Measurements from ENCODE around the gene MEIOSIN. TPM values are rescaled to one million over a fixed set of nuclear protein-coding genes. Genes with fewer than 3 reads are reported as not detected.

The MEIOSIN gene
- total and polyA plus RNA-seq, 4 donors: not detected

DNA sequence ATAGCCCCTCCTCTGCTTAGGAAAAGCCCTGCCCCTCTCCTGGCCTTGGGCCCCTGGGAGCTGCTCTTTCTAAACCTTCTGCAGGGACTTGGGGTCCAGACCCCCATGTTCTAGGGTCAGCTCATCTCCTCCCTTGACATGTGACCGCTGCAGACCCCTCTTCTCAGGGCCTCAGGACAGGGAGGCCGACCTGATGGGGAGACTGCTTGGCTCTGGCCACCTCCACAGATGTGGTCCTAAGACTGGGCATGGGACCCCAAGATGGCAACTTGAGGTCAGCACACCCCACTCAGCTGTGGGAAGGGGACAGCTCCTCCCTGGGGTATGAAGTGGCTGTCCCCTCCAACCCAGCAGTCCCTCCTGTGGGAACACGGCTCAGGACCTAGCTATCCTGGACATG, 39.7 kb downstream of the MEIOSIN start:
- Histone ChIP-seq H3K27ac (ENCODE audit: low read depth in 1 of 2, low read length in 2 of 2) (no peak overlapping the region), H3K4me1 (ENCODE audit: control insufficient read depth in 4 of 4, insufficient read depth in 4 of 4, low read length in 3 of 4) (peaks cover 6 to 44% (median 23%) of the 10 kb centered on the region in 4 donors), H3K36me3 (ENCODE audit: control insufficient read depth in 4 of 4, insufficient read depth in 3 of 4, low read depth in 1 of 4, low read length in 3 of 4) (no peaks in the 10 kb centered on the region), H3K9ac (ENCODE audit: low read depth in 1 of 2, low read length in 2 of 2) (no peak overlapping the region), H3K27me3 (ENCODE audit: control insufficient read depth in 4 of 4, insufficient read depth in 4 of 4, low read length in 3 of 4) (no peaks in the 10 kb centered on the region), H3K9me3 (ENCODE audit: control insufficient read depth in 4 of 4, low read length in 3 of 4) (no peaks in the 10 kb centered on the region), H3K4me3 (ENCODE audit: low read depth in 1 of 3, low read length in 3 of 3) (no peak overlapping the region)
- 89% methylated on average over 3 of the region's 3 CpGs for WGBS
- no peak for TF ChIP-seq YY1 (IDR thresholded peaks at IDR 0.05)
- no peak for TF ChIP-seq NR2F2 (IDR thresholded peaks at IDR 0.05)
- no peak for TF ChIP-seq JUND (IDR thresholded peaks at IDR 0.05)
- TF ChIP-seq RXRA (IDR thresholded peaks at IDR 0.05): no peak
- no peak for TF ChIP-seq EGR1 (IDR thresholded peaks at IDR 0.05; ENCODE audit: low read depth in 2 of 2)
- TF ChIP-seq, protein P1, sequence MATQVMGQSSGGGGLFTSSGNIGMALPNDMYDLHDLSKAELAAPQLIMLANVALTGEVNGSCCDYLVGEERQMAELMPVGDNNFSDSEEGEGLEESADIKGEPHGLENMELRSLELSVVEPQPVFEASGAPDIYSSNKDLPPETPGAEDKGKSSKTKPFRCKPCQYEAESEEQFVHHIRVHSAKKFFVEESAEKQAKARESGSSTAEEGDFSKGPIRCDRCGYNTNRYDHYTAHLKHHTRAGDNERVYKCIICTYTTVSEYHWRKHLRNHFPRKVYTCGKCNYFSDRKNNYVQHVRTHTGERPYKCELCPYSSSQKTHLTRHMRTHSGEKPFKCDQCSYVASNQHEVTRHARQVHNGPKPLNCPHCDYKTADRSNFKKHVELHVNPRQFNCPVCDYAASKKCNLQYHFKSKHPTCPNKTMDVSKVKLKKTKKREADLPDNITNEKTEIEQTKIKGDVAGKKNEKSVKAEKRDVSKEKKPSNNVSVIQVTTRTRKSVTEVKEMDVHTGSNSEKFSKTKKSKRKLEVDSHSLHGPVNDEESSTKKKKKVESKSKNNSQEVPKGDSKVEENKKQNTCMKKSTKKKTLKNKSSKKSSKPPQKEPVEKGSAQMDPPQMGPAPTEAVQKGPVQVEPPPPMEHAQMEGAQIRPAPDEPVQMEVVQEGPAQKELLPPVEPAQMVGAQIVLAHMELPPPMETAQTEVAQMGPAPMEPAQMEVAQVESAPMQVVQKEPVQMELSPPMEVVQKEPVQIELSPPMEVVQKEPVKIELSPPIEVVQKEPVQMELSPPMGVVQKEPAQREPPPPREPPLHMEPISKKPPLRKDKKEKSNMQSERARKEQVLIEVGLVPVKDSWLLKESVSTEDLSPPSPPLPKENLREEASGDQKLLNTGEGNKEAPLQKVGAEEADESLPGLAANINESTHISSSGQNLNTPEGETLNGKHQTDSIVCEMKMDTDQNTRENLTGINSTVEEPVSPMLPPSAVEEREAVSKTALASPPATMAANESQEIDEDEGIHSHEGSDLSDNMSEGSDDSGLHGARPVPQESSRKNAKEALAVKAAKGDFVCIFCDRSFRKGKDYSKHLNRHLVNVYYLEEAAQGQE (IDR thresholded peaks at IDR 0.05): no peak
- no peak for TF ChIP-seq SP1 (IDR thresholded peaks at IDR 0.05)
- no peak for TF ChIP-seq HNF4G (IDR thresholded peaks at IDR 0.05)
- TF ChIP-seq, protein P2, sequence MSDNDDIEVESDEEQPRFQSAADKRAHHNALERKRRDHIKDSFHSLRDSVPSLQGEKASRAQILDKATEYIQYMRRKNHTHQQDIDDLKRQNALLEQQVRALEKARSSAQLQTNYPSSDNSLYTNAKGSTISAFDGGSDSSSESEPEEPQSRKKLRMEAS (IDR thresholded peaks at IDR 0.05): no peak
- no peak for TF ChIP-seq GABPA (IDR thresholded peaks at IDR 0.05 in 1 of 2, conservative IDR thresholded peaks at IDR 0.05 in 1 of 2)
- TF ChIP-seq TAF1 (conservative IDR thresholded peaks at IDR 0.05): no peak
- no peak for TF ChIP-seq RAD21 (IDR thresholded peaks at IDR 0.05)
- no peak for TF ChIP-seq FOXA2 (IDR thresholded peaks at IDR 0.05)
- TF ChIP-seq, protein P3, sequence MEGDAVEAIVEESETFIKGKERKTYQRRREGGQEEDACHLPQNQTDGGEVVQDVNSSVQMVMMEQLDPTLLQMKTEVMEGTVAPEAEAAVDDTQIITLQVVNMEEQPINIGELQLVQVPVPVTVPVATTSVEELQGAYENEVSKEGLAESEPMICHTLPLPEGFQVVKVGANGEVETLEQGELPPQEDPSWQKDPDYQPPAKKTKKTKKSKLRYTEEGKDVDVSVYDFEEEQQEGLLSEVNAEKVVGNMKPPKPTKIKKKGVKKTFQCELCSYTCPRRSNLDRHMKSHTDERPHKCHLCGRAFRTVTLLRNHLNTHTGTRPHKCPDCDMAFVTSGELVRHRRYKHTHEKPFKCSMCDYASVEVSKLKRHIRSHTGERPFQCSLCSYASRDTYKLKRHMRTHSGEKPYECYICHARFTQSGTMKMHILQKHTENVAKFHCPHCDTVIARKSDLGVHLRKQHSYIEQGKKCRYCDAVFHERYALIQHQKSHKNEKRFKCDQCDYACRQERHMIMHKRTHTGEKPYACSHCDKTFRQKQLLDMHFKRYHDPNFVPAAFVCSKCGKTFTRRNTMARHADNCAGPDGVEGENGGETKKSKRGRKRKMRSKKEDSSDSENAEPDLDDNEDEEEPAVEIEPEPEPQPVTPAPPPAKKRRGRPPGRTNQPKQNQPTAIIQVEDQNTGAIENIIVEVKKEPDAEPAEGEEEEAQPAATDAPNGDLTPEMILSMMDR (IDR thresholded peaks at IDR 0.05; ENCODE audit: low read depth, low read length, missing input control): no peak
- TF ChIP-seq, protein P4, sequence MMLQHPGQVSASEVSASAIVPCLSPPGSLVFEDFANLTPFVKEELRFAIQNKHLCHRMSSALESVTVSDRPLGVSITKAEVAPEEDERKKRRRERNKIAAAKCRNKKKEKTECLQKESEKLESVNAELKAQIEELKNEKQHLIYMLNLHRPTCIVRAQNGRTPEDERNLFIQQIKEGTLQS (IDR thresholded peaks at IDR 0.05): no peak
- TF ChIP-seq FOXA1 (IDR thresholded peaks at IDR 0.05): no peak
- TF ChIP-seq, protein P5, sequence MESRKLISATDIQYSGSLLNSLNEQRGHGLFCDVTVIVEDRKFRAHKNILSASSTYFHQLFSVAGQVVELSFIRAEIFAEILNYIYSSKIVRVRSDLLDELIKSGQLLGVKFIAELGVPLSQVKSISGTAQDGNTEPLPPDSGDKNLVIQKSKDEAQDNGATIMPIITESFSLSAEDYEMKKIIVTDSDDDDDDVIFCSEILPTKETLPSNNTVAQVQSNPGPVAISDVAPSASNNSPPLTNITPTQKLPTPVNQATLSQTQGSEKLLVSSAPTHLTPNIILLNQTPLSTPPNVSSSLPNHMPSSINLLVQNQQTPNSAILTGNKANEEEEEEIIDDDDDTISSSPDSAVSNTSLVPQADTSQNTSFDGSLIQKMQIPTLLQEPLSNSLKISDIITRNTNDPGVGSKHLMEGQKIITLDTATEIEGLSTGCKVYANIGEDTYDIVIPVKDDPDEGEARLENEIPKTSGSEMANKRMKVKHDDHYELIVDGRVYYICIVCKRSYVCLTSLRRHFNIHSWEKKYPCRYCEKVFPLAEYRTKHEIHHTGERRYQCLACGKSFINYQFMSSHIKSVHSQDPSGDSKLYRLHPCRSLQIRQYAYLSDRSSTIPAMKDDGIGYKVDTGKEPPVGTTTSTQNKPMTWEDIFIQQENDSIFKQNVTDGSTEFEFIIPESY (IDR thresholded peaks at IDR 0.05): no peak
- no peak for DNase-seq (ENCODE audit: low spot score)

DNA sequence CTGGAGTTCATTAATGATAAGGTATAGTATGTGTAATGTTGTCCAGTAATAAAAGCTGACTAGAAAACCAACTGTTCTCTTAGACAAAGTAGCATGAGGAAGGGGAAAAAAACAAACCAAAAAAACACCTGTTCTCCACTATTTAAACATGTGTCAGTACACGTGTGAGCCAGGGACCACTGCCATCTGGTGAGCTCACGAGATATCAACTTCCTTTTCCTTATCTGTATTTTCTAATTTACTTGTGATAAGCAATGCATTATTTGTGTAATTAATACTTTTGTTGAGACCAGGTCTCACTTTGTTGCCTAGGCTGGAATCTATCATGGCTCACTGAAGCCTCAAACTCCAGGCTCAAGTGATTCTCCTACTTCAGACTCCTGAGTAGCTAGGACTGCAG, 40.1 kb downstream of the MEIOSIN start:
- no peaks in the 10 kb centered on the region for H3K36me3 ChIP-seq (ENCODE audit: control insufficient read depth in 4 of 4, insufficient read depth in 3 of 4, low read depth in 1 of 4, low read length in 3 of 4)
- H3K9me3 ChIP-seq (ENCODE audit: control insufficient read depth in 4 of 4, low read length in 3 of 4): no peaks in the 10 kb centered on the region
- peaks cover 6 to 43% (median 23%) of the 10 kb centered on the region in 4 donors for H3K4me1 ChIP-seq (ENCODE audit: control insufficient read depth in 4 of 4, insufficient read depth in 4 of 4, low read length in 3 of 4)
- H3K9ac ChIP-seq (ENCODE audit: low read depth in 1 of 2, low read length in 2 of 2): no peak overlapping the region
- no peak overlapping the region for H3K27ac ChIP-seq (ENCODE audit: low read depth in 1 of 2, low read length in 2 of 2)
- no peak overlapping the region for H3K4me3 ChIP-seq (ENCODE audit: low read depth in 1 of 3, low read length in 3 of 3)
- no peak for DNase-seq (ENCODE audit: low spot score)
- WGBS: 32% methylated on average over 2 of the region's 2 CpGs
- no peaks in the 10 kb centered on the region for H3K27me3 ChIP-seq (ENCODE audit: control insufficient read depth in 4 of 4, insufficient read depth in 4 of 4, low read length in 3 of 4)
- TF ChIP-seq FOXA1 (IDR thresholded peaks at IDR 0.05) (no peak), RXRA (IDR thresholded peaks at IDR 0.05) (no peak), FOXA2 (IDR thresholded peaks at IDR 0.05) (no peak), EGR1 (IDR thresholded peaks at IDR 0.05; ENCODE audit: low read depth in 2 of 2) (no peak), GABPA (IDR thresholded peaks at IDR 0.05 in 1 of 2, conservative IDR thresholded peaks at IDR 0.05 in 1 of 2) (no peak), RAD21 (IDR thresholded peaks at IDR 0.05) (no peak)
- TF ChIP-seq, protein P4 (IDR thresholded peaks at IDR 0.05): no peak
- TF ChIP-seq, protein P1 (IDR thresholded peaks at IDR 0.05): no peak
- TF ChIP-seq, protein P5 (IDR thresholded peaks at IDR 0.05): no peak
- TF ChIP-seq, protein P2 (IDR thresholded peaks at IDR 0.05): no peak
